B cell (primary cell): ENCODE measurements around the gene DAPK3. TPM values are rescaled to one million over a fixed set of nuclear protein-coding genes. Genes with fewer than 3 reads are reported as not detected.

ENCODE experiments used
- ATAC-seq: fragments of 200-7000 bp; cut with Tn5 transposase; one replicate; pipeline ENCODE4 v1.10.0; 2021; ENCODE audit warnings: low read depth, mild to moderate bottlenecking, moderate number of reproducible peaks, moderate library complexity
- CTCF ChIA-PET: fragments of 350-600 bp; sonication (Branson Sonifier 250); formaldehyde crosslinking; loops from one replicate; lab custom pipeline; 2021; ENCODE audit warnings: antibody characterized with exemption, inconsistent platforms; lab: Charles Lee
- POLR2A ChIA-PET: fragments of 350-600 bp; sonication (Branson Sonifier 250); formaldehyde crosslinking; loops from one replicate; lab custom pipeline; 2021; ENCODE audit warnings: antibody characterized with exemption; lab: Charles Lee
- DNase-seq: peaks from one replicate; pipeline ENCODE4 v3.0.0; 2013
- H2AFZ ChIP-seq: 2 replicates; pipeline ENCODE4 v1.6.1; 2012; ENCODE audit warnings: mild to moderate bottlenecking, low read depth, low read length; ENCODE audit not compliant: insufficient read depth, poor library complexity, severe bottlenecking
- H3K27ac ChIP-seq, 2 donors: 1 replicate in 1 of 2; 2 replicates in 1 of 2; pipeline ENCODE4 v1.5.1; 2012 to 2013; ENCODE audit warnings: low read length in 2 of 2, mild to moderate bottlenecking in 2 of 2, moderate library complexity in 1 of 2
- H3K27me3 ChIP-seq, 4 experiments: fragments of 200-600 bp in 1 of 4; sonication (generic) in 1 of 4; replicated peaks in 1 of 4; 1 replicate in 2 of 4; 2 replicates in 2 of 4; pipeline versions ENCODE4 v1.6.1 to v1.7.0; 2013 to 2016; ENCODE audit warnings: low read length in 3 of 4, mild to moderate bottlenecking in 2 of 4, mixed read lengths in 1 of 4, moderate library complexity in 1 of 4; ENCODE audit not compliant: insufficient read depth in 4 of 4, control insufficient read depth in 3 of 4; ENCODE audit errors: control extremely low read depth in 1 of 4
- H3K36me3 ChIP-seq, 2 experiments: replicated peaks in 1 of 2; 1 replicate in 1 of 2; 2 replicates in 1 of 2; pipeline versions ENCODE4 v1.6.1 to v1.7.1; 2013; ENCODE audit warnings: low read length in 1 of 2; ENCODE audit not compliant: insufficient read depth in 2 of 2, control insufficient read depth in 1 of 2; ENCODE audit errors: control extremely low read depth in 1 of 2, extremely low read depth in 1 of 2
- H3K4me1 ChIP-seq, 2 donors: fragments of 200-600 bp in 1 of 2; sonication (generic) in 1 of 2; 1 replicate in 1 of 2; 2 replicates in 1 of 2; pipeline versions ENCODE4 v1.5.1 to v1.6.1; 2013 to 2017; ENCODE audit warnings: low read length in 2 of 2; ENCODE audit not compliant: control insufficient read depth in 2 of 2, insufficient read depth in 2 of 2
- H3K4me2 ChIP-seq: replicated peaks from 2 replicates; pipeline ENCODE3; 2012; ENCODE audit warnings: mild to moderate bottlenecking, low read depth, low read length; ENCODE audit not compliant: poor library complexity, severe bottlenecking
- H3K4me3 ChIP-seq, 5 experiments: fragments of 200-600 bp in 1 of 5; sonication (generic) in 1 of 5; 1 replicate in 3 of 5; 2 replicates in 2 of 5; pipeline versions ENCODE4 v1.5.1 to v1.7.0; 2011 to 2016; ENCODE audit warnings: low read length in 4 of 5, mild to moderate bottlenecking in 4 of 5, low read depth in 2 of 5, control low read depth in 1 of 5, moderate library complexity in 1 of 5; ENCODE audit not compliant: insufficient read depth in 1 of 5; ENCODE audit errors: control extremely low read depth in 1 of 5, extremely low read depth in 1 of 5
- H3K79me2 ChIP-seq: fragments of 200-600 bp; sonication (generic); one replicate; pipeline ENCODE4 v1.6.0; 2016; ENCODE audit warnings: low read length; ENCODE audit not compliant: control insufficient read depth, insufficient read depth
- H3K9ac ChIP-seq: fragments of 200-600 bp; sonication (generic); 2 replicates; pipeline ENCODE4 v1.6.1; 2017; ENCODE audit warnings: mild to moderate bottlenecking, low read length, moderate library complexity
- H3K9me3 ChIP-seq, 3 donors: one replicate each; pipeline versions ENCODE4 v1.6.1 to v1.7.1; 2013; ENCODE audit warnings: low read length in 2 of 3; ENCODE audit not compliant: control insufficient read depth in 2 of 3, insufficient read depth in 1 of 3; ENCODE audit errors: control extremely low read depth in 1 of 3
- H4K20me1 ChIP-seq: 2 replicates; pipeline ENCODE4 v1.6.0; 2012; ENCODE audit warnings: mild to moderate bottlenecking, low read length; ENCODE audit not compliant: insufficient read depth, control insufficient read depth, poor library complexity, severe bottlenecking
- H3K27ac Mint-ChIP-seq: one replicate; pipeline ENCODE4 v1.8.0; 2021; ENCODE audit warnings: mixed read lengths
- H3K27me3 Mint-ChIP-seq: one replicate; pipeline ENCODE4 v1.8.0; 2021; ENCODE audit warnings: mixed read lengths
- H3K4me1 Mint-ChIP-seq: one replicate; pipeline ENCODE4 v1.8.0; 2021; ENCODE audit warnings: mixed read lengths
- H3K4me3 Mint-ChIP-seq: one replicate; pipeline ENCODE4 v1.8.0; 2021; ENCODE audit warnings: mixed read lengths
- H3K9me3 Mint-ChIP-seq: one replicate; pipeline ENCODE4 v1.8.0; 2022; ENCODE audit warnings: mixed read lengths; ENCODE audit not compliant: insufficient read depth
- CTCF ChIP-seq: fragments of 200-600 bp; IDR thresholded peaks from one replicate; pipeline ENCODE4 v1.8.0; 2022; ENCODE audit warnings: antibody characterized with exemption, mild to moderate bottlenecking
- EZH2 ChIP-seq: IDR thresholded peaks from 2 replicates; pipeline ENCODE4 v1.6.1; 2012; ENCODE audit warnings: borderline replicate concordance, low read depth, mild to moderate bottlenecking, moderate library complexity, low read length; ENCODE audit not compliant: insufficient read depth, poor library complexity, severe bottlenecking
- WGBS: methylation state at CpG from one replicate; pipeline ENCODE4 v1.1.5; 2013; ENCODE audit warnings: missing lambda C conversion rate; ENCODE audit not compliant: insufficient coverage; 5-methylcytosine and 5-hydroxymethylcytosine counted together
- intact Hi-C: fragments of 100-400 bp; cut with micrococcal nuclease; formaldehyde crosslinking; loops from one replicate; pipeline ENCODE4 v1.10.0; 2022
- polyA plus RNA-seq: library from polyadenylated mRNA; depleted of rRNA; stranded (reverse); fragments of >200 nt; gene quantifications from 2 replicates; pipeline ENCODE4 v1.2.3, GENCODE V29; 2012
- total RNA-seq, 2 donors: library from RNA; stranded (reverse); fragments of 120-200 nt in 1 of 2; gene quantifications; 1 replicate in 1 of 2; 2 replicates in 1 of 2; pipeline versions ENCODE4 v1.2.3 to v1.2.4, GENCODE V29; 2013 to 2022

DAPK3 gene
- total and polyA plus RNA-seq, 2 donors (not counting 1 experiment from before 2014, with no cell fraction given), result 32.6 to 47.4 TPM

- Histone ChIP-seq H3K27ac (no peak overlapping the region), H3K4me2 (no peak overlapping the region), H2AFZ (no peak overlapping the region), H3K4me1 (peaks cover 0 to 4% of the 10 kb centered on the region in 2 donors), H3K9me3 (peaks cover 0 to 41% (median 7%) of the 10 kb centered on the region in 3 donors), H3K79me2 (no peaks in the 10 kb centered on the region), H3K27me3 (no peaks in the 10 kb centered on the region), H3K9ac (no peak overlapping the region), H4K20me1 (no peaks in the 10 kb centered on the region), H3K36me3 (no peaks in the 10 kb centered on the region), H3K4me3 (no peak overlapping the region)
- ChIA-PET CTCF (no interaction called here), POLR2A (no interaction called here)
- H3K27ac Mint-ChIP-seq, result no peak overlapping the region
- H3K27me3 Mint-ChIP-seq, result peaks cover 13% of the 10 kb centered on the region
- WGBS, result 93% methylated on average over 6 of the region's 8 CpGs
- TF ChIP-seq EZH2, result no peak
- TF ChIP-seq CTCF, result no peak
- ATAC-seq (no peak), DNase-seq (no peak)
- peaks cover 4% of the 10 kb centered on the region for H3K4me1 Mint-ChIP-seq
- no peak overlapping the region for H3K4me3 Mint-ChIP-seq
- intact Hi-C loops, result no loop called here
- peaks cover 9% of the 10 kb centered on the region for H3K9me3 Mint-ChIP-seq
These were observed 51.1 kb downstream of the DAPK3 start for GRCh38 chr19:3919793-3920192.

- TF ChIP-seq CTCF (no peak), EZH2 (no peak)
- CTCF ChIA-PET, result no interaction called here
These were observed 54.9 kb downstream of the DAPK3 start for GRCh38 chr19:3916033-3916432.

More at GRCh38 chr19:3916033-3916432, 54.9 kb downstream of the DAPK3 start:
- no peak overlapping the region for H3K27ac ChIP-seq
- Mint-ChIP-seq H3K27ac (no peak overlapping the region), H3K4me1 (peaks cover 4% of the 10 kb centered on the region), H3K9me3 (no peaks in the 10 kb centered on the region), H3K4me3 (no peak overlapping the region), H3K27me3 (peaks cover 13% of the 10 kb centered on the region)
- peaks cover 0 to 4% of the 10 kb centered on the region in 2 donors for H3K4me1 ChIP-seq
- DNase-seq (no peak), ATAC-seq (no peak)
- POLR2A ChIA-PET, result no interaction called here
- no peaks in the 10 kb centered on the region for H3K36me3 ChIP-seq
- H3K79me2 ChIP-seq, result no peaks in the 10 kb centered on the region
- no peak overlapping the region for H3K9ac ChIP-seq
- H3K9me3 ChIP-seq, result peaks cover 0 to 16% (median 0%) of the 10 kb centered on the region in 3 donors
- no peak overlapping the region for H3K4me2 ChIP-seq
- H4K20me1 ChIP-seq, result no peaks in the 10 kb centered on the region
- H2AFZ ChIP-seq, result no peak overlapping the region
- H3K4me3 ChIP-seq, result no peak overlapping the region
- WGBS, result 100% methylated on average over 4 of the region's 5 CpGs
- intact Hi-C loops, result no loop called here
- no peaks in the 10 kb centered on the region for H3K27me3 ChIP-seq
